GM23338 (cell line): Measurements from ENCODE around the gene EXO5. TPM values are rescaled to one million over a fixed set of nuclear protein-coding genes. Genes with fewer than 3 reads are reported as not detected.

Experiments used
- ATAC-seq: fragments of 200-7000 bp; cut with Tn5 transposase; 3 replicates; pipeline ENCODE4 v1.9.1; 2020
- DNase-seq: peaks from one replicate; pipeline ENCODE4 v3.0.0-alpha.2; 2015; ENCODE audit warnings: low spot score
- H2AFZ ChIP-seq: fragments of 200-600 bp; sonication (generic); 2 replicates; pipeline ENCODE4 v1.8.0; 2016; ENCODE audit warnings: antibody characterized with exemption, mild to moderate bottlenecking, moderate library complexity
- H3F3A ChIP-seq: fragments of 200-600 bp; sonication (generic); replicated peaks from 2 replicates; pipeline ENCODE4 v1.8.0; 2017; ENCODE audit warnings: antibody characterized with exemption, mixed run types, low read depth
- H3K27ac ChIP-seq: fragments of 200-600 bp; sonication (generic); 2 replicates; pipeline ENCODE4 v1.6.1; 2016; ENCODE audit warnings: low read depth
- H3K27me3 ChIP-seq: fragments of 200-600 bp; sonication (generic); 2 replicates; pipeline ENCODE4 v1.8.0; 2016; ENCODE audit warnings: mild to moderate bottlenecking, mixed run types, moderate library complexity; ENCODE audit not compliant: insufficient read depth
- H3K36me3 ChIP-seq: fragments of 200-600 bp; sonication (generic); 2 replicates; pipeline ENCODE4 v1.8.0; 2016; ENCODE audit warnings: mild to moderate bottlenecking; ENCODE audit not compliant: insufficient read depth
- H3K4me1 ChIP-seq: fragments of 200-600 bp; sonication (generic); 2 replicates; pipeline ENCODE4 v1.8.0; 2016; ENCODE audit warnings: mild to moderate bottlenecking, moderate library complexity; ENCODE audit not compliant: insufficient read depth
- H3K4me2 ChIP-seq: fragments of 200-600 bp; sonication (generic); 2 replicates; pipeline ENCODE4 v1.7.1; 2017; ENCODE audit warnings: mixed run types
- H3K4me3 ChIP-seq: fragments of 200-600 bp; sonication (generic); 2 replicates; pipeline ENCODE4 v1.6.1; 2016; ENCODE audit warnings: mixed run types
- H3K79me2 ChIP-seq: fragments of 200-600 bp; sonication (generic); replicated peaks from 2 replicates; pipeline ENCODE4 v1.8.0; 2017; ENCODE audit warnings: mild to moderate bottlenecking; ENCODE audit not compliant: insufficient read depth
- H3K9me2 ChIP-seq: fragments of 200-600 bp; sonication (generic); 2 replicates; pipeline ENCODE4 v1.8.0; 2017; ENCODE audit not compliant: insufficient read depth
- H4K20me1 ChIP-seq: fragments of 200-600 bp; sonication (generic); replicated peaks from 2 replicates; pipeline ENCODE4 v1.8.0; 2017; ENCODE audit warnings: mild to moderate bottlenecking; ENCODE audit not compliant: insufficient read depth
- H3K27ac Mint-ChIP-seq: 2 replicates; pipeline ENCODE4 v1.8.0; 2020; ENCODE audit warnings: inconsistent platforms, mild to moderate bottlenecking, moderate library complexity, mixed read lengths
- H3K27me3 Mint-ChIP-seq: 3 replicates; pipeline ENCODE4 v1.8.0; 2022; ENCODE audit warnings: low read depth, mild to moderate bottlenecking, moderate library complexity, mixed read lengths, inconsistent platforms; ENCODE audit not compliant: insufficient read depth, poor library complexity
- H3K36me3 Mint-ChIP-seq: 3 replicates; pipeline ENCODE4 v1.8.0; 2021; ENCODE audit warnings: low read depth, mild to moderate bottlenecking, inconsistent platforms, moderate library complexity, mixed read lengths
- H3K4me1 Mint-ChIP-seq: 3 replicates; pipeline ENCODE4 v1.8.0; 2020; ENCODE audit warnings: mild to moderate bottlenecking, inconsistent platforms, mixed read lengths
- H3K4me3 Mint-ChIP-seq: 3 replicates; pipeline ENCODE4 v1.8.0; 2021; ENCODE audit warnings: moderate library complexity, mild to moderate bottlenecking, inconsistent platforms, mixed read lengths
- H3K9me3 Mint-ChIP-seq: 3 replicates; pipeline ENCODE4 v1.8.0; 2020; ENCODE audit warnings: moderate library complexity, mild to moderate bottlenecking, inconsistent platforms, mixed read lengths
- CREB1 ChIP-seq: fragments of 250-450 bp; sonication (Bioruptor Pico); IDR thresholded peaks from 2 replicates; pipeline ENCODE4 v1.5.0; 2020; ENCODE audit warnings: low read depth, mild to moderate bottlenecking, moderate library complexity
- EZH2 ChIP-seq: fragments of 200-600 bp; sonication (generic); IDR thresholded peaks from one replicate; pipeline ENCODE4 v1.8.0; 2017; ENCODE audit warnings: antibody characterized with exemption, mild to moderate bottlenecking, low read depth; ENCODE audit not compliant: unreplicated experiment
- EZH2phosphoT487 ChIP-seq: fragments of 200-600 bp; sonication (generic); IDR thresholded peaks from one replicate; pipeline ENCODE4 v1.8.1; 2018; ENCODE audit warnings: antibody characterized with exemption; ENCODE audit not compliant: unreplicated experiment
- JUNB ChIP-seq: IDR thresholded peaks from one replicate; pipeline ENCODE4 v1.6.1; 2016; ENCODE audit warnings: antibody characterized with exemption; ENCODE audit not compliant: unreplicated experiment
- NANOG ChIP-seq: IDR thresholded peaks from 2 replicates; pipeline ENCODE4 v1.6.1; 2016; ENCODE audit warnings: antibody characterized with exemption, borderline replicate concordance
- POLR2AphosphoS5 ChIP-seq: IDR thresholded peaks from 2 replicates; pipeline ENCODE4 v1.6.1; 2016; ENCODE audit warnings: antibody characterized with exemption, low read depth
- ZNF114 ChIP-seq: fragments of 250-450 bp; sonication (Bioruptor Pico); IDR thresholded peaks from 2 replicates; pipeline ENCODE4 v1.5.0; 2020; ENCODE audit warnings: mild to moderate bottlenecking, moderate library complexity
- ZNF331 ChIP-seq: fragments of 250-450 bp; sonication (Bioruptor Pico); IDR thresholded peaks from 2 replicates; pipeline ENCODE4 v1.5.0; 2020; ENCODE audit warnings: low read depth, mild to moderate bottlenecking, moderate library complexity
- polyA plus RNA-seq: library from polyadenylated mRNA; unstranded; fragments of >200 nt; fragmentation: Nextera tagmentation; extraction: Ambion mirVana; gene quantifications from 2 replicates; pipeline ENCODE4 v1.2.1, GENCODE V29; 2016
- total RNA-seq: library from RNA; depleted of rRNA; stranded (reverse); fragments of >200 nt; shearing (Covaris generic); gene quantifications from 2 replicates; pipeline ENCODE4 v1.2.3, GENCODE V29; 2014
- TF ChIP-seq, protein P1 (sequence below), 2 experiments: fragments of 200-600 bp in 1 of 2; sonication (generic) in 1 of 2; conservative IDR thresholded peaks; 2 replicates each; pipeline versions ENCODE4 v1.5.1 to v1.6.1; 2016 to 2017; ENCODE audit warnings: antibody characterized with exemption in 2 of 2, low read depth in 2 of 2, mild to moderate bottlenecking in 2 of 2, moderate library complexity in 1 of 2
- TF ChIP-seq, protein P2 (sequence below): fragments of 250-450 bp; sonication (Bioruptor Pico); IDR thresholded peaks from 2 replicates; pipeline ENCODE4 v1.5.0; 2020; ENCODE audit warnings: mild to moderate bottlenecking, moderate library complexity
- TF ChIP-seq, protein P3 (sequence below): IDR thresholded peaks from 2 replicates; pipeline ENCODE4 v1.6.1; 2016; ENCODE audit warnings: antibody characterized with exemption

The EXO5 gene
- total and polyA plus RNA-seq, 2 experiments from 2014 or later = 4.4 to 7.2 TPM

DNA sequence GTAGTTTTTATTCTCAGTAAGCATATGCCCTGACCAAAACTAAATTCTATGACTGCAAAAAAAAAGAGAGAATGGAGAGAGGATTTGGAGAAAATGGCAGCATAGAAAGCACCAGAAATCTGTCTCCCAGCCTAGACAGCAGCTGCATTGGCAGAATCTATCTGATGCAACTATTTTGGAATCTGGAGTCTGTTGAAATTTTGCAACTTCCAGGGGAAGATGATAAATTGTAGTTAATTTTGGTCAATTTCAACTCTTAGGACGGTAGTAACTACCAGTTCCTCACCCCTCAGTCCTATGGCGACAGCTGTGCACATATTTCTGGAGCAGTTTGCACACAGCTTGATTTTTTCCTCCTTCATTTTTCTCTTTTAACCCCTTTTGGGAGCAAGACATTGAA is 10.9 kb downstream of the EXO5 start (continued):
- TF ChIP-seq EZH2phosphoT487 = no peak
- TF ChIP-seq, protein P1, sequence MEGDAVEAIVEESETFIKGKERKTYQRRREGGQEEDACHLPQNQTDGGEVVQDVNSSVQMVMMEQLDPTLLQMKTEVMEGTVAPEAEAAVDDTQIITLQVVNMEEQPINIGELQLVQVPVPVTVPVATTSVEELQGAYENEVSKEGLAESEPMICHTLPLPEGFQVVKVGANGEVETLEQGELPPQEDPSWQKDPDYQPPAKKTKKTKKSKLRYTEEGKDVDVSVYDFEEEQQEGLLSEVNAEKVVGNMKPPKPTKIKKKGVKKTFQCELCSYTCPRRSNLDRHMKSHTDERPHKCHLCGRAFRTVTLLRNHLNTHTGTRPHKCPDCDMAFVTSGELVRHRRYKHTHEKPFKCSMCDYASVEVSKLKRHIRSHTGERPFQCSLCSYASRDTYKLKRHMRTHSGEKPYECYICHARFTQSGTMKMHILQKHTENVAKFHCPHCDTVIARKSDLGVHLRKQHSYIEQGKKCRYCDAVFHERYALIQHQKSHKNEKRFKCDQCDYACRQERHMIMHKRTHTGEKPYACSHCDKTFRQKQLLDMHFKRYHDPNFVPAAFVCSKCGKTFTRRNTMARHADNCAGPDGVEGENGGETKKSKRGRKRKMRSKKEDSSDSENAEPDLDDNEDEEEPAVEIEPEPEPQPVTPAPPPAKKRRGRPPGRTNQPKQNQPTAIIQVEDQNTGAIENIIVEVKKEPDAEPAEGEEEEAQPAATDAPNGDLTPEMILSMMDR (conservative IDR thresholded peaks at IDR 0.05; ENCODE audit: low read depth in 2 of 2) = no peak

DNA sequence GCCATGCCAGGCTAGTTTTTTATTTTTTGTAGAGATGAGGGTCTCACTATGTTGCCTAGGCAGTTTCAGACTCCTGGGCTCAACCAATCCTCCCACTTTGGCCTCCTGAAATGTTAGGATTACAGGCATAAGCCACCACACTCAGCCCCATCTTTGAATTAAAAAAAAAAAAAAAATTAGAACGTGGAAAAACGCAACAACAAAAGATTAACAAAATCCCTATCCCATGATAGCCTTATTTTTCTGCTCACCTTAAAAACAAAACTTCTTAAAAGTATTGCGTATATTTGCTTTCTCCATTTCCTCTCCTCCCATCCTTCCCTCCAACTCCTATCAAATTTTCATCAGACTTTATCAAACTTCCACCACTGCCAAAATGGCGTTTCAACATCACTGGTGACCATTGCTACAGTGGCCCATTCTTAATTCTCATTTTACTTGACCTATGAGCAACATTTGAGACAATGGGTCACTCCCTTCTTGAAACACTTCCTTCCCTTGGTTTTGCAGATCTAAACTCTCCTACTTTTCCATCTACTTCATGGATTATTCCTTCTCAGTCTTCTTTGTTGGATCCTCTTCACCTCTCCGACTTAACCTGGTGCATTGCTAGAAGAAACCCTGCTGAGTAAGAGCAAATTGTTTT is 22.3 kb downstream of the EXO5 start:
- Mint-ChIP-seq H3K36me3 (peaks cover 10% of the 10 kb centered on the region; the same call in 2 of the 3 replicates), H3K4me1 (peaks cover 9% of the 10 kb centered on the region; the same call in 2 of the 3 replicates), H3K4me3 (peak overlapping the region; percentile 99), H3K27me3 (peaks cover 4% of the 10 kb centered on the region), H3K27ac (peak overlapping the region; percentile 95), H3K9me3 (peaks cover 14% of the 10 kb centered on the region)
- peak overlapping the region; percentile 58 for H3K4me3 ChIP-seq
- no peaks in the 10 kb centered on the region; the same call in 1 of the 2 replicates for H3K79me2 ChIP-seq
- peak overlapping the region; percentile 92 for H3K27ac ChIP-seq
- H2AFZ ChIP-seq = peak overlapping the region; percentile 2; the same call in 1 of the 2 replicates
- H3K27me3 ChIP-seq = no peaks in the 10 kb centered on the region
- 0 out of 2 replicates have a peak, but pooled peaks cover 3% of the 10 kb centered on the region for H3K36me3 ChIP-seq
- DNase-seq = peak; percentile 19
- peak overlapping the region; percentile 78 for H3K4me2 ChIP-seq
- no peak for ATAC-seq
- no peaks in the 10 kb centered on the region for H4K20me1 ChIP-seq
- peaks cover 6% of the 10 kb centered on the region; the same call in 1 of the 2 replicates for H3K4me1 ChIP-seq
- H3K9me2 ChIP-seq = no peaks in the 10 kb centered on the region
- H3F3A ChIP-seq = no peaks in the 10 kb centered on the region
- TF ChIP-seq CREB1 = no peak
- TF ChIP-seq, protein P2, sequence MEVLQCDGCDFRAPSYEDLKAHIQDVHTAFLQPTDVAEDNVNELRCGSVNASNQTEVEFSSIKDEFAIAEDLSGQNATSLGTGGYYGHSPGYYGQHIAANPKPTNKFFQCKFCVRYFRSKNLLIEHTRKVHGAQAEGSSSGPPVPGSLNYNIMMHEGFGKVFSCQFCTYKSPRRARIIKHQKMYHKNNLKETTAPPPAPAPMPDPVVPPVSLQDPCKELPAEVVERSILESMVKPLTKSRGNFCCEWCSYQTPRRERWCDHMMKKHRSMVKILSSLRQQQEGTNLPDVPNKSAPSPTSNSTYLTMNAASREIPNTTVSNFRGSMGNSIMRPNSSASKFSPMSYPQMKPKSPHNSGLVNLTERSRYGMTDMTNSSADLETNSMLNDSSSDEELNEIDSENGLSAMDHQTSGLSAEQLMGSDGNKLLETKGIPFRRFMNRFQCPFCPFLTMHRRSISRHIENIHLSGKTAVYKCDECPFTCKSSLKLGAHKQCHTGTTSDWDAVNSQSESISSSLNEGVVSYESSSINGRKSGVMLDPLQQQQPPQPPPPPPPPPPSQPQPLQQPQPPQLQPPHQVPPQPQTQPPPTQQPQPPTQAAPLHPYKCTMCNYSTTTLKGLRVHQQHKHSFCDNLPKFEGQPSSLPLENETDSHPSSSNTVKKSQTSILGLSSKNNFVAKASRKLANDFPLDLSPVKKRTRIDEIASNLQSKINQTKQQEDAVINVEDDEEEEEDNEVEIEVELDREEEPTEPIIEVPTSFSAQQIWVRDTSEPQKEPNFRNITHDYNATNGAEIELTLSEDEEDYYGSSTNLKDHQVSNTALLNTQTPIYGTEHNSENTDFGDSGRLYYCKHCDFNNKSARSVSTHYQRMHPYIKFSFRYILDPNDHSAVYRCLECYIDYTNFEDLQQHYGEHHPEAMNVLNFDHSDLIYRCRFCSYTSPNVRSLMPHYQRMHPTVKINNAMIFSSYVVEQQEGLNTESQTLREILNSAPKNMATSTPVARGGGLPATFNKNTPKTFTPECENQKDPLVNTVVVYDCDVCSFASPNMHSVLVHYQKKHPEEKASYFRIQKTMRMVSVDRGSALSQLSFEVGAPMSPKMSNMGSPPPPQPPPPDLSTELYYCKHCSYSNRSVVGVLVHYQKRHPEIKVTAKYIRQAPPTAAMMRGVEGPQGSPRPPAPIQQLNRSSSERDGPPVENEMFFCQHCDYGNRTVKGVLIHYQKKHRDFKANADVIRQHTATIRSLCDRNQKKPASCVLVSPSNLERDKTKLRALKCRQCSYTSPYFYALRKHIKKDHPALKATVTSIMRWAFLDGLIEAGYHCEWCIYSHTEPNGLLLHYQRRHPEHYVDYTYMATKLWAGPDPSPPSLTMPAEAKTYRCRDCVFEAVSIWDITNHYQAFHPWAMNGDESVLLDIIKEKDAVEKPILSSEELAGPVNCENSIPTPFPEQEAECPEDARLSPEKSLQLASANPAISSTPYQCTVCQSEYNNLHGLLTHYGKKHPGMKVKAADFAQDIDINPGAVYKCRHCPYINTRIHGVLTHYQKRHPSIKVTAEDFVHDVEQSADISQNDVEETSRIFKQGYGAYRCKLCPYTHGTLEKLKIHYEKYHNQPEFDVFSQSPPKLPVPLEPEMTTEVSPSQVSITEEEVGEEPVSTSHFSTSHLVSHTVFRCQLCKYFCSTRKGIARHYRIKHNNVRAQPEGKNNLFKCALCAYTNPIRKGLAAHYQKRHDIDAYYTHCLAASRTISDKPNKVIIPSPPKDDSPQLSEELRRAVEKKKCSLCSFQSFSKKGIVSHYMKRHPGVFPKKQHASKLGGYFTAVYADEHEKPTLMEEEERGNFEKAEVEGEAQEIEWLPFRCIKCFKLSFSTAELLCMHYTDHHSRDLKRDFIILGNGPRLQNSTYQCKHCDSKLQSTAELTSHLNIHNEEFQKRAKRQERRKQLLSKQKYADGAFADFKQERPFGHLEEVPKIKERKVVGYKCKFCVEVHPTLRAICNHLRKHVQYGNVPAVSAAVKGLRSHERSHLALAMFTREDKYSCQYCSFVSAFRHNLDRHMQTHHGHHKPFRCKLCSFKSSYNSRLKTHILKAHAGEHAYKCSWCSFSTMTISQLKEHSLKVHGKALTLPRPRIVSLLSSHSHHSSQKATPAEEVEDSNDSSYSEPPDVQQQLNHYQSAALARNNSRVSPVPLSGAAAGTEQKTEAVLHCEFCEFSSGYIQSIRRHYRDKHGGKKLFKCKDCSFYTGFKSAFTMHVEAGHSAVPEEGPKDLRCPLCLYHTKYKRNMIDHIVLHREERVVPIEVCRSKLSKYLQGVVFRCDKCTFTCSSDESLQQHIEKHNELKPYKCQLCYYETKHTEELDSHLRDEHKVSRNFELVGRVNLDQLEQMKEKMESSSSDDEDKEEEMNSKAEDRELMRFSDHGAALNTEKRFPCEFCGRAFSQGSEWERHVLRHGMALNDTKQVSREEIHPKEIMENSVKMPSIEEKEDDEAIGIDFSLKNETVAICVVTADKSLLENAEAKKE (CRISPR knock-in tag) = no peak
- TF ChIP-seq, protein P3, sequence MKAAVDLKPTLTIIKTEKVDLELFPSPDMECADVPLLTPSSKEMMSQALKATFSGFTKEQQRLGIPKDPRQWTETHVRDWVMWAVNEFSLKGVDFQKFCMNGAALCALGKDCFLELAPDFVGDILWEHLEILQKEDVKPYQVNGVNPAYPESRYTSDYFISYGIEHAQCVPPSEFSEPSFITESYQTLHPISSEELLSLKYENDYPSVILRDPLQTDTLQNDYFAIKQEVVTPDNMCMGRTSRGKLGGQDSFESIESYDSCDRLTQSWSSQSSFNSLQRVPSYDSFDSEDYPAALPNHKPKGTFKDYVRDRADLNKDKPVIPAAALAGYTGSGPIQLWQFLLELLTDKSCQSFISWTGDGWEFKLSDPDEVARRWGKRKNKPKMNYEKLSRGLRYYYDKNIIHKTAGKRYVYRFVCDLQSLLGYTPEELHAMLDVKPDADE = no peak
- no peak for TF ChIP-seq JUNB
- no peak for TF ChIP-seq EZH2phosphoT487
- TF ChIP-seq ZNF331 (CRISPR knock-in tag) = no peak
- TF ChIP-seq EZH2 = no peak
- TF ChIP-seq ZNF114 (CRISPR knock-in tag) = no peak
- TF ChIP-seq POLR2AphosphoS5 = no peak
- TF ChIP-seq, protein P1 (conservative IDR thresholded peaks at IDR 0.05; ENCODE audit: low read depth in 2 of 2) = no peak
- no peak for TF ChIP-seq NANOG
